GM13977 (cell line): ENCODE data around the gene AACS.

ENCODE experiments used
- DNase-seq: peaks from one replicate; pipeline ENCODE4 v3.0.0; 2012; ENCODE audit warnings: low spot score
- in situ Hi-C: fragments of 300-500 bp; cut with MboI; formaldehyde crosslinking; loops from one replicate; pipeline ENCODE4 v1.12.0; 2022; ENCODE audit warnings: low sequenced_read_pairs, low pct_unique_long_range_greater_than_20kb, mixed read lengths, inconsistent platforms; ENCODE audit not compliant: unreplicated experiment
- TF ChIP-seq, protein P1 (sequence below): IDR thresholded peaks from 2 replicates; pipeline ENCODE4 v1.5.1; 2012; ENCODE audit warnings: mild to moderate bottlenecking, control low read depth; ENCODE audit not compliant: insufficient read depth; ENCODE audit errors: extremely low read depth, missing control alignments

AACS gene

DNA sequence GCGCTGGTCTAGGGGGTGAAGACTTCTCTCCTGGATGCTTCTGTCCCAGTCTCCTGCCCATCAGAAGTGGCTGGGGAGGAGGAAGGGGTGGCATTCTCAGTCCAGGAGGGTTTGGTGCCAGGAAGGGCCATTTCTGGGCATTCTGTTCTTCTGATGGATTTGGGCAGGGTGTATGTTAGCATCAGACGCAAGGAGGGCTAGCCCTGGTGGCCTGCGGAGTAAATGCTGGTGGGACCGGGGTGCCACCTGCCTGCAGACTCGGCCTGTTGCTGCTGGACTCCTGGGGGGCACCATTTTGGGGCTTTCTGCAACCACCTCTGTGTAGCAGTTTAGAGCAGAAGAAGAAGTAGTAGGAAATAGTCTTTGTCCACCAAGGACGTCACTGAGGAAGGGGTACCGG, 31.7 kb downstream of the AACS start:
- in situ Hi-C loops: no loop called here
- DNase-seq: no peak
- TF ChIP-seq, protein P1, sequence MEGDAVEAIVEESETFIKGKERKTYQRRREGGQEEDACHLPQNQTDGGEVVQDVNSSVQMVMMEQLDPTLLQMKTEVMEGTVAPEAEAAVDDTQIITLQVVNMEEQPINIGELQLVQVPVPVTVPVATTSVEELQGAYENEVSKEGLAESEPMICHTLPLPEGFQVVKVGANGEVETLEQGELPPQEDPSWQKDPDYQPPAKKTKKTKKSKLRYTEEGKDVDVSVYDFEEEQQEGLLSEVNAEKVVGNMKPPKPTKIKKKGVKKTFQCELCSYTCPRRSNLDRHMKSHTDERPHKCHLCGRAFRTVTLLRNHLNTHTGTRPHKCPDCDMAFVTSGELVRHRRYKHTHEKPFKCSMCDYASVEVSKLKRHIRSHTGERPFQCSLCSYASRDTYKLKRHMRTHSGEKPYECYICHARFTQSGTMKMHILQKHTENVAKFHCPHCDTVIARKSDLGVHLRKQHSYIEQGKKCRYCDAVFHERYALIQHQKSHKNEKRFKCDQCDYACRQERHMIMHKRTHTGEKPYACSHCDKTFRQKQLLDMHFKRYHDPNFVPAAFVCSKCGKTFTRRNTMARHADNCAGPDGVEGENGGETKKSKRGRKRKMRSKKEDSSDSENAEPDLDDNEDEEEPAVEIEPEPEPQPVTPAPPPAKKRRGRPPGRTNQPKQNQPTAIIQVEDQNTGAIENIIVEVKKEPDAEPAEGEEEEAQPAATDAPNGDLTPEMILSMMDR: no peak

DNA sequence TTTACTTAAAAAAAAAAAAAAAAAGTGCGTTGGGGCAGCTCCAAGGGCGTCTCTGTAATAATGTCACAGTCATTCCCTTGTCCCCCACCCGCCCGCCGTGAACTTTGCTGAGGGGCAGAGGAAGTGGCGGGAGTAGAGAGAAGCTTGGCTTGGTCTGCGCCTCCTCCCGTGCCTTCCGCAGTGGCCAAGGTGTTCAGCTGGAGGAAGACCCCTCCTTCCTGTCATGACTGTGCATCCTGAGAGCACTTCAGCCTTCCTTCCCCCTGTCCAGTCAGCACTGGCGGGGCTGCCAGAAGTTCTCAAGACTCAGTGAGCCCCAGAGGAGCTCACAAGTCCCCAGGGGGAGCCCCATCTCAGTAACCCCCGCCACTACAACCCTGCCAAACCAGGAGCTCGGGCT, 32.2 kb downstream of the AACS start:
- TF ChIP-seq, protein P1: no peak
- in situ Hi-C loops: no loop called here
- DNase-seq: no peak

DNA sequence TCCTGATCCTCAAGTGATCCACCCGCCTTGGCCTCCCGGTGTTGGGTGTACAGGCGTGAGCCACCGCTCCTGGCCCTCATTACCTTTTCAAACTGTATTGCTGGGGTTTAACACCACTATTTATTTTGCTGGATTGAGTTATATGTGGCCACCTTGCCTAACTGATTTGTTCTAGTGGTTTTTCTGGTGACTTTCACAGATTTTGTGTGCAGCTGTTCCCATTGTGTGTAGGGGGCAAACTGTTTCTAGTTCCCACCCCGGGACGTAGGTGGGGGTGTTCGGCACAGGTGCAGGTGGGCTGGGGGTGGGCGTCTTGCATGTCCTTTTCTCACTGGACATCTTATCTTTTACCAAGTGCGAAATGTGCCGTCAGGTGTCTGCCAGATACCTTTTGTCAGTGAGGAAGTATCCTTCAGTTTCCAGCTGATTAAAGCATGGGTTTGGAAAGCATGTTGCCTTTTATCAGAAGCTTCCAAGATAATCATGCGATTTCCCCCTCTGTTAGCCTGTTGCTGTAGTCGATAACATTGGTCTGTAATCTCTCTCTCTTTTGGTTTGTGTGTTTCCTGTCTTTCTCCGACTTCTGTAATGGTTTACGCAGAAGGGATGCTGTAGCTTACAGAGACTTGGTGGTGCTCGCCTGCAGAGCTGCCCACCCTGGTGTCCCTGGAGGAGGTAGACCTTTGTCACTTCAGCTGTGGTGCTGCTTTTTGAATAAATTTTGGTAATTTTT, 33.6 kb downstream of the AACS start:
- TF ChIP-seq, protein P1: no peak
- in situ Hi-C loops: no loop called here
- DNase-seq: no peak

DNA sequence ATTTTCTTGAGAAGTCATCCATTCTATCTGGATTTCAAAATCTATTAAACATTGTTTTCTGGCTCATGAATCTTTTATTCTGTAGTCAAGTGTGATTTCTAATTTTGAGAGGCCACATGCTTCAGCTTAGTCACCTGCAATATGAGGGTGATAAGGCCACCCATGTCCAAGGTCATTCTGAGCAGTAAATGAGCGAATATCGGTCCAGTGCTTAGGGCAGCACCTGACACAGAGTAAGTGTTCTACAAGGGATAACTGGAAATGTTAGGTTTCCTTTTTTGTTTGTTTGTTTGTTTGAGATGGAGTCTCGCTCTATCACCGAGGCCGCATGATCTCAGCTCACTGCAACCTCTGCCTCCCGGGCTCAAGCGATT, 34.2 kb downstream of the AACS start:
- TF ChIP-seq, protein P1: no peak
- in situ Hi-C loops: no loop called here
- no peak for DNase-seq

DNA sequence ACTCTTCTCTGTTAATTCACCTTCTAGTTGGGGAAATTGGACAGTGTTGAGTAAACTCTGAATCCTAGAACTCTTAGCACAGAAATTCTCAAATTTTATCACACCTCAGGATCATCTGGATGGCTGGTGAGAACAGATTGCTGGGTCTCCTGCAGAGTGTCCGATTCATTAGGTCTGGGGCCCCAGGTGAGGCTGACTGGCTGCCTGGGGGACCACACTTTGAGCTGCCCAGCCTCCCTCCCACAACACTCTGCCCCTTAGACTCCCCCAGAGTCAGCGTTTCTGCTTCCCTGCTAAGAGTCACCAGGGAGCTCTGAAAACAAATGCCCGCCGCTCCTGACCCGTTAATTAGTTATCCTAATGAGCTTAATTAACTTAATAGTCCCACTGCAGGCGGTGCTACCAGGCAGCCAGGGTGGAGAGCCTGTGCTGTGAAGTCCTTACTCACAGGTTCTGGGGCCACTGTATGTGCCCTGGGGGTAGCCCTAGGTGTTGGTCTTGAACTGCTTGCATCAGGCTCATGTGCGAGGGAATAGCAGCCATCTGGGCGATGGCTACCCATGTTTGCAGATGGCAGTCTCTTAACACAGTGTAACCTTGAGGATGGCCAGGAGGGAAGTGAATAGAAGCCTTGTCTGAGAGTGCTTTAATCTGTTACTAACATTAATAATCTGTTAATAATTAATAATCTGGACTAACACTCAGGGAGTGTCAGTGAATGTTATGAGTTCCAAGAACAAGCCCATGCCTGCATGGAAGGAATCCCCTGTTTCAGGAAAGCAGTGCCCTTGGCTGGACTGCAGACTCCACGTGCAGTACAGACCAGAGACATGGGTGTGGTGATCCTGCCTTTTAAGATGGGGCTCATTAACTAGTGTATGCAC, 35.6 kb downstream of the AACS start:
- DNase-seq: no peak
- in situ Hi-C loops: no loop called here
- TF ChIP-seq, protein P1: no peak

DNA sequence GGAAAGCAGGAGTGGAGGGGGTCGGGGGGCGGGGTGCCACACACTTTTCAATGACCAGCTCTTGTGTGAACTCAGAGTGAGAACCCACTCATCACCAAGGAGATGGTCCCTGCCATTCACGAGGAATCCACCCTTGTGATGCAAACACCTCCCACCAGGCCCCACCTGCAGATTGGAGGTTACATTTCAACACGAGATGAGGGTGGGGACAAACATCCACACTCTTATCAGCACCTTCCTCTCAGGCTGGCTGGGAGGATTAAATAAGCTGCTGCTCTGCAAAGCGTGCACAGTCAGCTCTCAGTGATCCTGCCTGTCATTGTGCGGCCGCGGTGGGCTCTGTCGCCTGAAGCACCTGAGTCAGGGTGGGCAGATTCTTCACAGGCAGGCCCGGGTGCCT, 39.7 kb downstream of the AACS start:
- TF ChIP-seq, protein P1: no peak
- in situ Hi-C loops: no loop called here
- no peak for DNase-seq
